Measurements from ENCODE around the gene PTPRU.

Gene PTPRU

DNA sequence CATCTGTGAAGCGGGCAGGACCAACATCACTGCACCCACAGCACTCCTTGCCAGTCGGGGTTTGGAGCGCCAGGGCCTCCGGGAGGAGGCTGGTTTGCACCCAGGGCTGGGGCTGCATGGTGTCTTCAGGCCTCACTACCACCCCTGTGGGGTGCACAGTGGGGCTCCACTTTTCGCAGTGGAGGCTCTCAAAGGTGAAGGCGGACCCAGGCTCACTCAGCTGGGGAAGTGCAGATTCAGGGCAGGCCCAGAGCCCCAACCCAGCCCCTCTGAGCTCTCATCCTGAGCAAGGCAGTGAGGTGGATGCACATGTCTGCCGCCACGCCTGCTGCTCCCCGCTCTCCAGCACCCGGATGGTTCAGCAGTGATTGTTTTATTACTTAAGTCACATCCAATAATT lies 125.8 kb downstream of the PTPRU start:
- no peak overlapping the region for H3K4me3 ChIP-seq (ENCODE audit: low read depth, low read length)
- TF ChIP-seq, protein P1, sequence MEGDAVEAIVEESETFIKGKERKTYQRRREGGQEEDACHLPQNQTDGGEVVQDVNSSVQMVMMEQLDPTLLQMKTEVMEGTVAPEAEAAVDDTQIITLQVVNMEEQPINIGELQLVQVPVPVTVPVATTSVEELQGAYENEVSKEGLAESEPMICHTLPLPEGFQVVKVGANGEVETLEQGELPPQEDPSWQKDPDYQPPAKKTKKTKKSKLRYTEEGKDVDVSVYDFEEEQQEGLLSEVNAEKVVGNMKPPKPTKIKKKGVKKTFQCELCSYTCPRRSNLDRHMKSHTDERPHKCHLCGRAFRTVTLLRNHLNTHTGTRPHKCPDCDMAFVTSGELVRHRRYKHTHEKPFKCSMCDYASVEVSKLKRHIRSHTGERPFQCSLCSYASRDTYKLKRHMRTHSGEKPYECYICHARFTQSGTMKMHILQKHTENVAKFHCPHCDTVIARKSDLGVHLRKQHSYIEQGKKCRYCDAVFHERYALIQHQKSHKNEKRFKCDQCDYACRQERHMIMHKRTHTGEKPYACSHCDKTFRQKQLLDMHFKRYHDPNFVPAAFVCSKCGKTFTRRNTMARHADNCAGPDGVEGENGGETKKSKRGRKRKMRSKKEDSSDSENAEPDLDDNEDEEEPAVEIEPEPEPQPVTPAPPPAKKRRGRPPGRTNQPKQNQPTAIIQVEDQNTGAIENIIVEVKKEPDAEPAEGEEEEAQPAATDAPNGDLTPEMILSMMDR (IDR thresholded peaks at IDR 0.05; ENCODE audit: low read depth, low read length, missing control alignments), result no peak
- DNase-seq (ENCODE audit: low read depth), result no peak

DNA sequence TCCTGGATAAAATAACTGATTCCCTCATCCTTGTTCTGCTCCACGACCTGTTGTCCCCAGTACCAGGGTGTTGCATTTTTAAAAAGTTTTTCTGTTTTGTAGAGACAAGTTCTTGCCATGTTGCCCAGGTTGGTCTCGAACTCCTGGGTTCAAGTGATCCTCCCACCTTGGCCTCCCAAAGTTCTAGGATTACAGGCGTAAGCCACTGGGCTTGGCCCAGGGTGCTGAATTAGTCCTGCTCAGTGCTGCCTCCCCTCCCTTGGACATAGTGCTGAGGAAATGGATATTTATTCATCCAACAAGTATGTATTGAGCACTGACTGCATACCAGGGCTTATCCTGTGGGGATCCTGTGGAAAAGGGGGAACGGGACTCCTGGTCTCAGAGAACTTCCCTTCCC lies 126.4 kb downstream of the PTPRU start:
- TF ChIP-seq, protein P1 (IDR thresholded peaks at IDR 0.05; ENCODE audit: low read depth, low read length, missing control alignments), result no peak
- no peak for DNase-seq (ENCODE audit: low read depth)
- no peak overlapping the region for H3K4me3 ChIP-seq (ENCODE audit: low read depth, low read length)

- TF ChIP-seq, protein P1 (IDR thresholded peaks at IDR 0.05; ENCODE audit: low read depth, low read length, missing control alignments), result no peak
- H3K4me3 ChIP-seq (ENCODE audit: low read depth, low read length), result no peak overlapping the region
- DNase-seq (ENCODE audit: low read depth), result no peak
Measured at GRCh38 chr1:29363536-29363935, 127.2 kb downstream of the PTPRU start.

- DNase-seq (ENCODE audit: low read depth), result no peak
- TF ChIP-seq, protein P1 (IDR thresholded peaks at IDR 0.05; ENCODE audit: low read depth, low read length, missing control alignments), result no peak
- H3K4me3 ChIP-seq (ENCODE audit: low read depth, low read length), result no peak overlapping the region
Measured at GRCh38 chr1:29364101-29364678, 127.9 kb downstream of the PTPRU start.

GRCh38 chr1:29365906-29366670 lies 129.8 kb downstream of the PTPRU start:
- no peak overlapping the region for H3K4me3 ChIP-seq (ENCODE audit: low read depth, low read length)
- no peak for DNase-seq (ENCODE audit: low read depth)
- TF ChIP-seq, protein P1 (IDR thresholded peaks at IDR 0.05; ENCODE audit: low read depth, low read length, missing control alignments), result no peak

DNA sequence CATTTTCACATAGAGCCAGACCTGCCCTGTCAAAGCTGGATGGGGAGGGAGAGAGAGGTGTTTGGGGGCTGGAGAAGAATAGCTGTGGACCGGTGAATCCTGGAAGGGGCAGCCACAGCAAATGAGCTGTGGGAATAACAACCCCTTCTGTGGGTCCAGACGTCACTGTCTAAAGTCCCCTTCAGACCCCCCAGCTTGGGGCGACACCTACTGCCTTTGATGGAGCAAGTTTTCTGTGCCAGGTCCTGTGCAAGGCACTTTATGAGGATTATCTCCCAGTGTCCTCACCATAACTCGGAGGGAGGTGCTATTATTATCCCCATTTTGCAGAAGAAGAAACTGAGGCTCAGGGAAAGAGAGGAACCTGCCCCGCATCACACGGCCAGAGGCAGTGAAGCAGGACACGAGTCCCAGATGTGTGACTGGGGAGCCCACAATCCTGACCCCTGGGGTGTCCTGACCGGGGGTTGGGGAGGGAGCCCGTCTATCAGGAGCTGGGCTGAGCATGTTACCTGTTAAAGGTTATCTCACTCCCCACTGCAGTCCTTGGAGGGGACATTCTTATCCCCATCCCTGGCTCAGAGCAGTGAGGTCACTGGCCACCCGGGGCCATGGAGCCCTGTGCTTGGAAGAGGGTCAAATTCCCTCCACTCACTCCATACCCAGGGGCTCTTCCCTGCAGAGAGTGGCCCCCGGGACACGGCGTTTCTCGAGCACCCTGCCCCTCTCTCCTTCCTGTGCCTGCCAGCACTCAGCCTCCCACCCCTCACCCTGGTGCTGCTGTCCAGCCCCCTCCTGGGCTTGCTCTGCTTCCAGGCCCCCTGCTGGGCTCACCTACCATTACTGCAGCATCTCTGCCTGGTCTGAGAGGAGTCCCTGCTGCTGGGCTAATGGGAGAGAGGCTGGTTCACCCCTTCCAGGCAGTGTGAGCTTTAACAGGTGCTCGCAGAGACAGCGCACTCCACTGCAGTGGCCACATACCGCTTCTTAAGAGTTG lies 132.9 kb downstream of the PTPRU start:
- no peak for DNase-seq (ENCODE audit: low read depth)
- H3K4me3 ChIP-seq (ENCODE audit: low read depth, low read length), result no peak overlapping the region
- TF ChIP-seq, protein P1 (IDR thresholded peaks at IDR 0.05; ENCODE audit: low read depth, low read length, missing control alignments), result no peak
